22Rv1 (cell line): ENCODE measurements around the gene PMS2.

ENCODE experiments used
- ZFX ChIP-seq: fragments of 450-650 bp; IDR thresholded peaks from 2 replicates; pipeline ENCODE4 v1.6.1; 2017; ENCODE audit warnings: antibody characterized with exemption, borderline replicate concordance
- TF ChIP-seq, protein P1 (sequence below): fragments of 450-650 bp; IDR thresholded peaks from 2 replicates; pipeline ENCODE4 v1.5.1; 2017; ENCODE audit warnings: mild to moderate bottlenecking

DNA sequence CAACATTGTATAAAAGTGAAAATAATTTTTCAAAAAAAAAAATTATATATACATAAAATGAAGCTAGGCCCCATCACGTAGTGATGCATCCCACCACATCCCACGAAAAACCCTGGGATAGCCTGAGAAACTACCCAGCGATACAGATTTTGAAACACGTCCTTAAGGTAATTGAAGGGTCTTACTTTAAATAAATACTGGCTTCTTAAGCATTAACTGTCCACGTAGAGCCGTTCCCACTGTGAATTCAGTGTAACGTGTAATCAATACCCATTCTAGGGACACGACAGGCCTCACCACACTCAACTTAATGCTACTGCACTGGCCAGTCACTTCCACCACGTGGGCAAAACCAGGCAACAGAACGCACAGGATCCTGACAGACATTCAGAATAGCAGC lies 26.3 kb upstream of the PMS2 start:
- TF ChIP-seq, protein P1, sequence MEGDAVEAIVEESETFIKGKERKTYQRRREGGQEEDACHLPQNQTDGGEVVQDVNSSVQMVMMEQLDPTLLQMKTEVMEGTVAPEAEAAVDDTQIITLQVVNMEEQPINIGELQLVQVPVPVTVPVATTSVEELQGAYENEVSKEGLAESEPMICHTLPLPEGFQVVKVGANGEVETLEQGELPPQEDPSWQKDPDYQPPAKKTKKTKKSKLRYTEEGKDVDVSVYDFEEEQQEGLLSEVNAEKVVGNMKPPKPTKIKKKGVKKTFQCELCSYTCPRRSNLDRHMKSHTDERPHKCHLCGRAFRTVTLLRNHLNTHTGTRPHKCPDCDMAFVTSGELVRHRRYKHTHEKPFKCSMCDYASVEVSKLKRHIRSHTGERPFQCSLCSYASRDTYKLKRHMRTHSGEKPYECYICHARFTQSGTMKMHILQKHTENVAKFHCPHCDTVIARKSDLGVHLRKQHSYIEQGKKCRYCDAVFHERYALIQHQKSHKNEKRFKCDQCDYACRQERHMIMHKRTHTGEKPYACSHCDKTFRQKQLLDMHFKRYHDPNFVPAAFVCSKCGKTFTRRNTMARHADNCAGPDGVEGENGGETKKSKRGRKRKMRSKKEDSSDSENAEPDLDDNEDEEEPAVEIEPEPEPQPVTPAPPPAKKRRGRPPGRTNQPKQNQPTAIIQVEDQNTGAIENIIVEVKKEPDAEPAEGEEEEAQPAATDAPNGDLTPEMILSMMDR, result no peak
- no peak for TF ChIP-seq ZFX
